Aorta (tissue), 5 donors: ENCODE measurements around the gene MRTFA. TPM values are rescaled to one million over a fixed set of nuclear protein-coding genes. Genes with fewer than 3 reads are reported as not detected.
"Not testable (repeated sequence)": the region's sequence is repeated elsewhere in the genome, so short reads cannot be mapped to it uniquely, and the experiment has no call there.

Experiments
- ATAC-seq: fragments of 200-7000 bp; cut with Tn5 transposase; one replicate; pipeline ENCODE4 v1.9.1; 2022; ENCODE audit warnings: moderate library complexity; ENCODE audit not compliant: low FRiP score
- DNase-seq, 2 donors: peaks; one replicate each; pipeline ENCODE4 v3.0.0-alpha.2; 2020
- H3K27ac ChIP-seq, 2 donors: one replicate each; pipeline ENCODE4 v1.5.1; 2013; ENCODE audit warnings: low read length in 2 of 2, mild to moderate bottlenecking in 2 of 2, moderate library complexity in 2 of 2, control low read depth in 1 of 2, inconsistent platforms in 1 of 2, low read depth in 1 of 2
- H3K27me3 ChIP-seq, 2 donors: one replicate each; pipeline ENCODE4 v1.6.1; 2013; ENCODE audit warnings: control low read depth in 1 of 2, low read length in 1 of 2, mild to moderate bottlenecking in 1 of 2, moderate library complexity in 1 of 2; ENCODE audit not compliant: insufficient read depth in 2 of 2, control insufficient read depth in 1 of 2
- H3K36me3 ChIP-seq, 2 donors: one replicate each; pipeline ENCODE4 v1.6.1; 2013; ENCODE audit warnings: control low read depth in 1 of 2, low read length in 1 of 2, mild to moderate bottlenecking in 1 of 2; ENCODE audit not compliant: insufficient read depth in 2 of 2, control insufficient read depth in 1 of 2
- H3K4me1 ChIP-seq, 2 donors: one replicate each; pipeline ENCODE4 v1.6.1; 2013; ENCODE audit warnings: low read length in 2 of 2, control low read depth in 1 of 2, mild to moderate bottlenecking in 1 of 2, moderate library complexity in 1 of 2; ENCODE audit not compliant: insufficient read depth in 2 of 2, control insufficient read depth in 1 of 2
- H3K4me3 ChIP-seq, 2 donors: one replicate each; pipeline ENCODE4 v1.5.1; 2013; ENCODE audit warnings: low read length in 2 of 2, control low read depth in 1 of 2, mild to moderate bottlenecking in 1 of 2
- H3K9me3 ChIP-seq: one replicate; pipeline ENCODE4 v1.6.1; 2013; ENCODE audit warnings: mild to moderate bottlenecking, low read length; ENCODE audit not compliant: control insufficient read depth
- WGBS, 2 donors: extraction: QIAGEN DNeasy Blood & Tissue Kit; methylation state at CpG; one replicate each; pipeline ENCODE4 v1.1.7; 2013; 5-methylcytosine and 5-hydroxymethylcytosine counted together
- intact Hi-C, 2 donors: fragments of 100-400 bp; cut with DNase I; formaldehyde crosslinking; loops; one replicate each; pipeline versions ENCODE4 v1.14.2 to v1.15.0; 2022
- polyA plus RNA-seq, 2 donors: library from polyadenylated mRNA; stranded (reverse); fragments of 200-250 nt; gene quantifications; one replicate each; pipeline ENCODE4 v1.2.3, GENCODE V29; 2013
- total RNA-seq, 2 donors: library from RNA; stranded (reverse); fragmentation: NEBNext Ultra II Directional; extraction: Animal tissue kit (Norgen Biotek cat#: 25700); gene quantifications; one replicate each; pipeline ENCODE4 v1.2.1, GENCODE V29; 2021
- donor health status: healthy with polysubstance abuse.
- donor health status: Bipolar disorder and iron deficiency.
- donor health status: DM: no; HTN: no; CAD: no.
- donor health status: DM: no; HTN: no; CAD: no.
- donor health status: DM: yes; HTN: yes; CAD: no.

MRTFA gene
- total and polyA plus RNA-seq, 4 donors = 12.9 to 77.4 (median 51.9) TPM

DNA sequence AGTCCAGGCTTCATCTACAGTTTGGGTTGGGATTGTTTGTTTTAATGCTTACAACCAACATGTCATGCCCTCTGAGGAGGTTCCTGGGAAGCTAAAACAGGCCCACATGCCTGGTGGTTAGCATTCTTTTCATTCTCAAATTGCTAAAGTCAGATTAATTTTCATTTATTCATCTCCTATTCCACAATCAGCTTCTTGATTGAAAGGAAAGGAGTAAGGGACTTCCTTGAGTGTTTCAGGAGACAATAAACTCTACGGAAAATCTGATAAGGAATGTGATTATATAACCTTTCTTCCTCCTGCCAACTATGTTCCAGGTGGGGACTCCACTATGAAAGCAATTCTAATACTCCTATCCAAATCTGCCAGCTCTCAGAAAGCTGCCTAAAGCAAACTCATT, 30.8 kb downstream of the MRTFA start:
- H3K4me1 ChIP-seq = peaks cover 4 to 6% of the 10 kb centered on the region in 2 donors

DNA sequence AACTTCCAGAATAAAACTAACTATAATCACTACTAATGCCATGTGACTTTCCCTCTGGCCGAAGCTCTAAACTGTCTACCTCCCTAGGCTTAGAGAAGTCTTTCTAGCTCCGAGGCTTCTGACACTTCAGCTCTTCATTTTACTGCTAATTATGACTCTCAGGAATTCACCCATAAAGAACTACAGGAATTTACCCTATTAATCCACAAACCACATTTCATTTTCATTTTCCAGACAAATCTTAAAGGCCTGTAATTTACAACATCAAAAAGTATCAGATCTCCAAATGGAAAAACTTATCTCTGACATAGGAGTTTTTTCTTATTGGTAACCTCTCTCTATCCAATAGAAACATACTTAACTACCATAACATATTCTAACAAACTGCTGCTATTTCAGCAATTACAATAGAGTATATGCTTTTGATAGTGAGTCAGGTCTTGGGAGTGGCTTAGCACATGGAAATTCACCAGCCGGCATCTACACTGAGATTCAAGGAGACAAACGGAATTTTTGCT, 33.4 kb downstream of the MRTFA start:
- intact Hi-C loops = loop anchor here in 1 of 2 donors (5.0 kb wide), 1 partner anchor 34 kb away; the partner anchor contains the start of gene MRTFA
- Histone ChIP-seq H3K9me3 (no peaks in the 10 kb centered on the region), H3K36me3 (no peaks in the 10 kb centered on the region), H3K4me3 (no peak overlapping the region), H3K27ac (no peak overlapping the region), H3K27me3 (no peaks in the 10 kb centered on the region), H3K4me1 (peaks cover 4 to 11% of the 10 kb centered on the region in 2 donors)
- ATAC-seq (no peak), DNase-seq (no peak)
- WGBS, 2 donors = 16 to 18% methylated on average over 4 of the region's 4 CpGs

More for the DNA sequence above, 30.8 kb downstream of the MRTFA start:
- H3K27ac ChIP-seq = no peak overlapping the region
- no peak for ATAC-seq
- 13 to 15% methylated on average over 1 of the region's 1 CpG for WGBS, 2 donors
- no peaks in the 10 kb centered on the region for H3K27me3 ChIP-seq
- H3K36me3 ChIP-seq = no peaks in the 10 kb centered on the region
- DNase-seq = no peak
- H3K9me3 ChIP-seq = no peaks in the 10 kb centered on the region
- H3K4me3 ChIP-seq = no peak overlapping the region
- intact Hi-C loops = no loop called here

DNA sequence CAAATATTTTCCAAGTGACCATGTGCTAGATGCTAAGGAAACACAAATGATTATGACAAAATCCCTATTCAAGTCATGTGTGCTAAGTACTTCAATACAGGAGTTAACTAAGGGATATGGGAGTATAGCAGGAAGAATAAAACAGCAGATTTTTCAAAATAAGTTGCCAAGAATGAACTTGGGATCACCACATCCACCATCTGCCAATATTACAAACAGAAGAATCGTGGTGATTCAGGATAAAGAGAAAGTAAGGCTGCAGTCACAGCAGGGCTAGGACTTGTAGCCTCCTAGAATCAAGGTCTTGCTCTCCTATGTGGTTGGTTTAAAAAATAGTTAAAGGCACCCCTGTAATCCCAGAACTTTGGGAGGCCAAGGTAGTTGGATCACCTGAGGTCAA, 34.3 kb downstream of the MRTFA start:
- Histone ChIP-seq H3K4me1 (peaks cover 3 to 11% of the 10 kb centered on the region in 2 donors), H3K27ac (no peak overlapping the region), H3K4me3 (no peak overlapping the region), H3K27me3 (no peaks in the 10 kb centered on the region), H3K36me3 (no peaks in the 10 kb centered on the region), H3K9me3 (no peaks in the 10 kb centered on the region)
- DNase-seq = no peak
- WGBS, 2 donors = 3 to 13% methylated on average over 1 of the region's 1 CpG
- intact Hi-C loops = loop anchor here in 1 of 2 donors (5.0 kb wide), 1 partner anchor 35 kb away; the partner anchor contains the start of gene MRTFA
- ATAC-seq = no peak

DNA sequence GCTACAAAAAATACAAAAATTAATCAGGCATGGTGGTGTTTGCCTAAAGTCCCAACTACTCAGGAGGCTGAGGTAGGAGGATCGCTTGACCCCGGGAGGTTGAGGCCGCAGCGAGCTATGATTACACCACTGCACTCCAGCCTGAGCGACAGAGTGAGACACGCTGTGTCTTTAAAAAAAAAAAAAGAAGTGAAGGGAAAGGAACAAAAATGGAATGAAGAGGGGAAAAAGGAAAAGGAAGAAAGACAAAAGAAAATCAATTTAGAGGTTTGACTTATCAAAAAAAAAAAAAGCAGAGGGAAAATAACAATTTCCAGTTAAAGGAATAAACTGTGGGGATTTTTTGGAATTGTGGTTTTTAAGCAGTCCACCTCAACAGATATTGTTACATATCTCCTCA, 36.8 kb downstream of the MRTFA start:
- Histone ChIP-seq H3K27me3 (no peaks in the 10 kb centered on the region), H3K27ac (no peak overlapping the region), H3K4me1 (peaks cover 3 to 11% of the 10 kb centered on the region in 2 donors), H3K9me3 (no peaks in the 10 kb centered on the region), H3K4me3 (no peak overlapping the region), H3K36me3 (no peaks in the 10 kb centered on the region)
- 97 to 98% methylated on average over 6 of the region's 6 CpGs for WGBS, 2 donors
- intact Hi-C loops = loop anchor here in 1 of 2 donors (5.0 kb wide), 1 partner anchor 38 kb away; the partner anchor contains the start of gene MRTFA
- ATAC-seq = no peak
- no peak for DNase-seq

DNA sequence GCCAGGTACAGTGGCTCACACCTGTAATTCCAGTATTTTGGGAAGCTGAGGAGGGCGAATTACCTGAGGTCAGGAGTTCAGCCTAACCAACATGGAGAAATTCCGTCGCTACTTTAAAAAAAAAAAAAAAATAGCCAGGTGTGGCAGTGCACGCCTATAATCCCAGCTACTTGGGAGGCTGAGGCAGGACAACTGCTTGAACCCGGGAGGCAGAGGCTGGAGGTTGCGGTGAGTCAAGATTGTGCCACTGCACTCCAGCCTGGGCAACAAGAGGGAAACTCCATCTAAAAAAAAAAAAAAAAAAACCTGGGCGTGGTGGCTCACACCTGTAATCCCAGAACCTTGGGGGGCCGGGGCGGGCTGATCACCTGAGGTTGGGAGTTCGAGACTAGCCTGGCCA, 37.8 kb downstream of the MRTFA start:
- H3K27ac ChIP-seq, ATAC-seq, H3K9me3 ChIP-seq, H3K4me3 ChIP-seq, H3K27me3 ChIP-seq, intact Hi-C loops, DNase-seq, H3K36me3 ChIP-seq: not testable (repeated sequence)
- H3K4me1 ChIP-seq = peaks cover 3 to 17% of the 10 kb centered on the region in 2 donors
- 91 to 94% methylated on average over 10 of the region's 10 CpGs for WGBS, 2 donors

DNA sequence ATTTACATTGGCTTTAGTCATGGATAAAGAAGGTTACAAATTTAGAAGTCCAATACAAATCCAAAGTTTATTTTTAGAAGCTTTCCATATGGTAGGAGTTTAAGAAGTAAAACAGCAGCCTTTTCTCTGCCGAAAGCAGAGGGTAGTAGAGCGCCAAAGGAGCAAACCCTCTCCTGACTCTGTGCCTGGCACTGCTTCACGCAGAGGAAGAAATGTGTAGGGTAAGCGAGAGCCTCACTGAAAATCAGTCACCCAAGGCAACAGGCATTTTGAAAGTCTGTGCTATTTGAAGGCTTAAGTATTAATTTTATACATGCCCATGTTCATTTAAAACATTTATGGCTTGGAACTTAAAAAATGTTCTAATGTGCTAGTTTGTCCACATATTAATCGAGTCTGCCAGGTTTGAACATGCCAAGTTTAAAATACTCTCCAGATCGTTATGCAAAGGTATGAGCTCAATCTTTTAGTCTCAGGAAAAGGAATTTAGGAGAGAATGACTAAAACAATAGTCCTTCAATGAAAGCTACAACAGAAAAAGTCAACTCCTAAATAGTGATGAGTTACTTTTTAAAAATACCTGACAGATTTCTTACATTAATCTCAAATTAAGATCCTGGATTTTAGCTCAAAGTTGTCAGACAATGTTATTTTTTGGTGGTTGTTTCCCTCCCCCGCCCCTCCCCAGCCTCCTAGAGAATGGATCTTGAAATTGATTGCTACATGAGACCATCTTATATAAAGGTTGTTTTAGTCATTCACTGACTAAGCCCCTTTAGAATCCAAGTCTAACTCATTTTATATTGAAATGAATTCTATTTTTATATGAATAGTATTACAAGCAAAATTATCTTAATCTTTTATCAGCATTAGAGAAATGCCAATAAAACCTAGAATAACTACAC, 38.7 kb downstream of the MRTFA start:
- Histone ChIP-seq H3K4me1 (peaks cover 3 to 17% of the 10 kb centered on the region in 2 donors), H3K9me3 (no peaks in the 10 kb centered on the region), H3K27me3 (no peaks in the 10 kb centered on the region), H3K27ac (no peak overlapping the region), H3K36me3 (no peaks in the 10 kb centered on the region), H3K4me3 (no peak overlapping the region)
- intact Hi-C loops = no loop called here
- 10 to 16% methylated on average over 7 of the region's 7 CpGs for WGBS, 2 donors
- ATAC-seq (no peak), DNase-seq (no peak)

DNA sequence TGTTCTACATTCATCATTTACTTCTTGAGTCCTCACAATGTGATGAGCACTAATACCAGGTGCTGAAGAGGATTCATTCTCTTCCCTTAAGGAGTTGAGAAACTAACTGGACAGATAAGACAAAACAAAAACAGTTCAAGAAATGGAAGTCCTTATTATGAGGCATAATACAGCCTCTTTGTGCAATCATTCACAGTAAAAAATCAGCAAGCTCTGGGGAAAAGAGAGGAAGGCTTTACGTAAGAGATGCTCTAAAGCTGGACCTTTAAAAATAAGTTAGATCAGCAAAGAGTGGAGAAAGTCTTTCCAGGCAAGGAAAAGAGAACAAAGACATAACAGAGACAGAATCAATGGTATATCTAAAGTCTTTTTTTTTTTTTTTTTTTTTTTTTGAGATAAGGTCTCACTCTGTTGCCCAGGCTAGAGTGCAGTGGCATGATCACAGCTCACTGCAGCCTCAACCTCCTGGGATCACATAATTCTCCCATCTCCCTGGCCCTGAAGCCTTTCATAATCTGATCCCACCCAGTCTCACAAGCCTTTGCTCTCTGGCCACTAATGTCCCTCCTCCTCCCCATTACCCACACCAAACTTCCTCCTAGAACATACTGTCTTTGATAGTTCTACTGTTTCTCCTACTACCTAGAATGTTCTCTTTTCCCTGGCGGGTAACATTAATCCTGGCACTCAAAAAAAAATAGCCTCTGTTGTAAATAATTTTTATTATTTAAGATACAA, 40.9 kb downstream of the MRTFA start:
- H3K36me3 ChIP-seq = no peaks in the 10 kb centered on the region
- H3K4me1 ChIP-seq = peaks cover 0 to 11% of the 10 kb centered on the region in 2 donors
- intact Hi-C loops = no loop called here
- H3K4me3 ChIP-seq = no peak overlapping the region
- H3K9me3 ChIP-seq = no peaks in the 10 kb centered on the region
- H3K27ac ChIP-seq = no peak overlapping the region
- ATAC-seq = no peak
- H3K27me3 ChIP-seq = no peaks in the 10 kb centered on the region
- no peak for DNase-seq
- 88 to 90% methylated on average over 2 of the region's 2 CpGs for WGBS, 2 donors

DNA sequence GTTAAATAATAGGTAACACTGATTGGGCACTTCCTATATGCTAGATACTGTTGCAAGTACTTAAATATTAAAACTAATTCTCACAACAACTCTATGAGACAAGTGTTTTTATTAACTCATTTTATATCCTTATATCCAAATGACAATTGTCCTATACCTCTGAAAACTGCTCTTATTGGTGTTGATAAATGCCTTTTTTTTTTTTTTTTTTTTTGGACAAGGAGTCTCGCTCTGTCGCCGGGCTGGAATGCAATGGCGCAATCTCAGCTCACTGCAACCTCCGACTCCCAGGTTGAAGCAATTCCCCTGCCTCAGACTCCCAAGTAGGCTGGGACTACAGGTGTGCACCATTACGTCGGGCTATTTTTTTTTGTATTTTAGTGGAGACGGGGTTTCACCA, 41.6 kb downstream of the MRTFA start:
- 91 to 99% methylated on average over 8 of the region's 8 CpGs for WGBS, 2 donors
- intact Hi-C loops = no loop called here
- H3K9me3 ChIP-seq = no peaks in the 10 kb centered on the region
- H3K27ac ChIP-seq = no peak overlapping the region
- H3K4me3 ChIP-seq = no peak overlapping the region
- no peaks in the 10 kb centered on the region for H3K36me3 ChIP-seq
- H3K4me1 ChIP-seq = peaks cover 0 to 9% of the 10 kb centered on the region in 2 donors
- ATAC-seq = no peak
- DNase-seq = no peak
- H3K27me3 ChIP-seq = no peaks in the 10 kb centered on the region
